ENCODE results near the gene DHRS7B. TPM values are rescaled to one million over a fixed set of nuclear protein-coding genes. Genes with fewer than 3 reads are reported as not detected.
"Not testable (repeated sequence)": the region's sequence is repeated elsewhere in the genome, so short reads cannot be mapped to it uniquely, and the experiment has no call there.

DHRS7B gene
- total and polyA plus RNA-seq, 8 donors = 7.3 to 30.4 (median 12.8) TPM

DNA sequence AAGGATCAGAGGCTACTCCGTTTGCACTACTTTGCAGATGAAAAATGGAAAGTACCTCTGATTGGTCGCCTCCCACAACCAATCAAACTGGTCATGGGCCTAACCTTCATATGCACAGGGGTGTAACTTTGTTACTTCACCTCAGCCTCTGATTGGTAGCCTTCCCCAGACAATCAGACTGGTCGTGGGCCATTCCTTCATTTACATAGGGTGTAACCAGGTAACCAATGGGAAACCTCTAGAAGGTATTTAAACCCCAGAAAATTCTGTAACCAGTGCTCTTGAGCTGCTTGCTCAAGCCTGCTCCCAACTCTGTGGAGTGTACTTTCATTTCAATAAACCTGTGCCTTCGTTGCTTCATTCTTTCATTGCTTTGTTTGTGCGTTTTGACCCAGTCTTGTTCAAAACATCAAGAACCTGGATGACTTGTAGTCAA, 44.7 kb upstream of the DHRS7B start:
- DNase-seq = no peak
- no peak overlapping the region for H3K27ac ChIP-seq
- no peaks in the 10 kb centered on the region for H3K36me3 ChIP-seq
- no peak for ATAC-seq
- TF ChIP-seq, protein P1, sequence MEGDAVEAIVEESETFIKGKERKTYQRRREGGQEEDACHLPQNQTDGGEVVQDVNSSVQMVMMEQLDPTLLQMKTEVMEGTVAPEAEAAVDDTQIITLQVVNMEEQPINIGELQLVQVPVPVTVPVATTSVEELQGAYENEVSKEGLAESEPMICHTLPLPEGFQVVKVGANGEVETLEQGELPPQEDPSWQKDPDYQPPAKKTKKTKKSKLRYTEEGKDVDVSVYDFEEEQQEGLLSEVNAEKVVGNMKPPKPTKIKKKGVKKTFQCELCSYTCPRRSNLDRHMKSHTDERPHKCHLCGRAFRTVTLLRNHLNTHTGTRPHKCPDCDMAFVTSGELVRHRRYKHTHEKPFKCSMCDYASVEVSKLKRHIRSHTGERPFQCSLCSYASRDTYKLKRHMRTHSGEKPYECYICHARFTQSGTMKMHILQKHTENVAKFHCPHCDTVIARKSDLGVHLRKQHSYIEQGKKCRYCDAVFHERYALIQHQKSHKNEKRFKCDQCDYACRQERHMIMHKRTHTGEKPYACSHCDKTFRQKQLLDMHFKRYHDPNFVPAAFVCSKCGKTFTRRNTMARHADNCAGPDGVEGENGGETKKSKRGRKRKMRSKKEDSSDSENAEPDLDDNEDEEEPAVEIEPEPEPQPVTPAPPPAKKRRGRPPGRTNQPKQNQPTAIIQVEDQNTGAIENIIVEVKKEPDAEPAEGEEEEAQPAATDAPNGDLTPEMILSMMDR (IDR thresholded peaks at IDR 0.05) = no peak
- H3K4me1 ChIP-seq = no peaks in the 10 kb centered on the region
- no peak for FAIRE-seq
- no peaks in the 10 kb centered on the region for H3K27me3 ChIP-seq
- H3K4me3 ChIP-seq = no peak overlapping the region
- no peaks in the 10 kb centered on the region for H3K9me3 ChIP-seq
- WGBS, 2 donors = 64 to 77% methylated on average over 5 of the region's 5 CpGs
- intact Hi-C loops (cut with DNase I) = no loop called here

DNA sequence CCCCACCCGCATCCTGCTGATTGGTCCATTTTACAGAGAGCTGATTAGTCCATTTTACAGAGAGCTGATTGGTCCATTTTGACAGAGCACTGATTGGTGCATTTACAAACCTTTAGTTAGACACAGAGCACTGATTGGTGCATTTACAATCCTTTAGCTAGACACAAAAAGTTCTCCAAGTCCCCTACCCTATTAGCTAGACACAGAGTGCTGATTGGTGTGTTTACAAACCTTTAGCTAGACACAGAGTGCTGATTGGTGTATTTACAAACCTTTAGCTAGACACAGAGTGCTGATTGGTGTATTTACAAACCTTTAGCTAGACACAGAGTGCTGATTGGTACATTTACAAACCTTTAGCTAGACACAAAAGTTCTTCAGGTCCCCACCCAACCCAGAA, 41.5 kb upstream of the DHRS7B start:
- H3K27me3 ChIP-seq; intact Hi-C loops (cut with DNase I); H3K4me3 ChIP-seq; DNase-seq; FAIRE-seq; H3K27ac ChIP-seq; H3K9me3 ChIP-seq; H3K36me3 ChIP-seq; H3K4me1 ChIP-seq; ATAC-seq: not testable (repeated sequence)
- WGBS, 2 donors = 76 to 83% methylated on average over 1 of the region's 1 CpG

DNA sequence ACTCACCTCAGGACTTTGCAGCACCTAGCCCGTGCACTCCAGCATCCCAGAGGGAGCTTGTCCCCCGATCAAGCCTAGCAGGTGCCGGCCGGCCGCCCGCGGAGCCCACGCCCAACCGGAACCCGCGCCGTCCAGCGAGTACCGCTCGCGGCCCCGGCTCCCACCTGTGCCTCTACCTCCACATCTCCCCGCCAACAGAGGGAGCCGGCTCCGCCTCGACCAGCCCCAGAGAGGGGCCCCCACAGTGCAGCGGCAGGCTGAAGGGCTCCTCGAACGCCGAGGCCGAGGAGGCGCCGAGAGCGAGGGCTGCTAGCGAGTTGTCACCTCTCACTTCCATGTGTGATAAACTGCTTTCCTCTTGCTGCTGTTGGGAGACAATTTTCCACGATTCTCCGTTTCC, 41.1 kb upstream of the DHRS7B start:
- no peak for DNase-seq
- WGBS, 2 donors = 74 to 79% methylated on average over 32 of the region's 32 CpGs
- TF ChIP-seq, protein P1 (IDR thresholded peaks at IDR 0.05) = no peak

DNA sequence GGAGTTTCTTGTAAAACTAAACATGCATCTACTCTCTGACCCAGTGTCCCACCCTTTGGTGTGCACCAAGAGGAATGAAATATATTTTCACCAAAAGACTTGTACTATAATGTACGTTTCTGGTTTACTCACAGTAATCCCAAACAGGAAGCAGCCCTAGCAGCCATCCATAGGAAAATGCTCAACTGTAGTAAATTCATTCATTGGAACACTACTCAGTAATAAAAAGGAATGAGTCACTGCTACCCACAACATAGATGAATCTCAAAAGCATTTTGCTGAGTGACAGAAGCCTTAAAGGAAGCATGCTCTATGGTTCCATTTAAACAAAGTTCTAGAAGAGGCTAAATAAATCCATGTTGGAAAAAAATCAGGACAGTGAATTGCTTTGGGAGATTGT, 37.6 kb upstream of the DHRS7B start:
- WGBS, 2 donors = 70 to 93% methylated on average over 1 of the region's 1 CpG
- H3K27ac ChIP-seq = no peak overlapping the region
- intact Hi-C loops (cut with DNase I) = no loop called here
- TF ChIP-seq, protein P1 (IDR thresholded peaks at IDR 0.05) = no peak
- DNase-seq = no peak
- FAIRE-seq = no peak
- H3K4me3 ChIP-seq = no peak overlapping the region
- ATAC-seq = no peak
- H3K27me3 ChIP-seq = no peaks in the 10 kb centered on the region
- H3K9me3 ChIP-seq = no peaks in the 10 kb centered on the region
- no peaks in the 10 kb centered on the region for H3K36me3 ChIP-seq
- H3K4me1 ChIP-seq = no peaks in the 10 kb centered on the region

More for the DNA sequence above, 41.1 kb upstream of the DHRS7B start:
- Histone ChIP-seq H3K36me3 (no peaks in the 10 kb centered on the region), H3K4me1 (no peaks in the 10 kb centered on the region), H3K27me3 (no peaks in the 10 kb centered on the region), H3K4me3 (no peak overlapping the region), H3K9me3 (no peaks in the 10 kb centered on the region), H3K27ac (no peak overlapping the region)
- ATAC-seq (no peak), FAIRE-seq (no peak)
- intact Hi-C loops (cut with DNase I) = no loop called here

DNA sequence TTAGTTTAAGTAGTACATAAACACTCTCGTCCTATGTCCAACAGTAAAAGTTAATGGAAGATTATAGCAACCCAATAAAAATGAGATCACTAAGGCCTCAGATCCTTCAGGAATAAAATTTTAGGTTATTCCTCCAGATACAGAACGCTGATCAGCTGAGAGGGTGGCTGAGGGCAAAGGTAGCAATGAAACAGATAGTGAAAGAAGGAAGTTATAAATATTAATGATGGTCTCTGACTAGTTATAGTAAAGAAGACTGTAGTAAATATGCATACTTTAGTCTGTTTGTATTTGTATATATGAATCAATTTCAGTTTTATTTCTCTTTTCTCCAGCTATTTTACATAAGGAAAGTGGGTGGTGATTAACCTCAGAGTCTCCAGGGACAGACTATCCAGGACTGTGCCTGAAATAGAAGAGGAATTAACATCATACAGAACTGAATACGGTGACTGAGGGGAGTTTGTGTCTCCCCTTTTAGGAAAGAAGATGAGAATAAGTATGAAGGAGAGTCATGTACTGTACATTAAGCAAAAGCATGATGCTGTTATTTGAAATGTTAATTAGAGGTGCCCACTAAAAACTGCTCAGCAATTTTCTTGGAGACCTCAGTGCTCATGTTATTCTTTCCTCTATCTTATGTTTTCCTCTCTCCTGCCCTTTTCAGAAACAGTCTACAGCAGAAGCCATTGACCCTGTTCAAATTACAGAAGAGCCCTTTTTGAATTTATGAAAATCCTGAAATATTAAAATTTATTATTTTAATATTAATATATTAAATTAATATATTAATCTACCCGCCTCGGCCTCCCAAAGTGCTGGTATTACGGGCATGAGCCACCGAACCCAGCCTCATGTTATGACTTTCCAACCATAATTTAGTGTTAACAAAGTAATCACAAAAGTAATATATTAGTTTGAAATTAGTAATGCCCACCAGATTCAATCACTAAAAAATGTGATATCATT, 36.5 kb upstream of the DHRS7B start:
- H3K4me3 ChIP-seq = no peak overlapping the region
- H3K4me1 ChIP-seq = no peaks in the 10 kb centered on the region
- no peak overlapping the region for H3K27ac ChIP-seq
- H3K27me3 ChIP-seq = no peaks in the 10 kb centered on the region
- DNase-seq = no peak
- ATAC-seq = no peak
- no peak for FAIRE-seq
- intact Hi-C loops (cut with DNase I) = loop anchor here in 1 of 3 donors (10.0 kb wide), 1 partner anchor 65 kb away; no protein-coding TSS in a partner anchor
- TF ChIP-seq, protein P1 (IDR thresholded peaks at IDR 0.05) = no peak
- no peaks in the 10 kb centered on the region for H3K9me3 ChIP-seq
- 77 to 81% methylated on average over 7 of the region's 7 CpGs for WGBS, 2 donors
- H3K36me3 ChIP-seq = no peaks in the 10 kb centered on the region

Measured in pancreas (tissue), 10 donors.